HepG2 (cell line): ENCODE data around the gene TEF. TPM values are rescaled to one million over a fixed set of nuclear protein-coding genes. Genes with fewer than 3 reads are reported as not detected.

Source experiments
- CBFB ChIP-seq: sonication (generic); formaldehyde crosslinking; IDR thresholded peaks from 2 replicates; pipeline ENCODE4 v1.4.0; 2020; ENCODE audit warnings: missing genetic modification reagents
- GTF2F1 ChIP-seq: fragments of 150-350 bp; IDR thresholded peaks from 2 replicates; pipeline ENCODE4 v1.6.1; 2014; ENCODE audit warnings: low read length
- HDAC6 ChIP-seq: fragments of 200-600 bp; sonication (generic); IDR thresholded peaks from 2 replicates; pipeline ENCODE4 v1.7.0; 2017; ENCODE audit warnings: mild to moderate bottlenecking, antibody characterized with exemption, low read length, low read depth
- MAF1 ChIP-seq: sonication (generic); formaldehyde crosslinking; IDR thresholded peaks from 2 replicates; pipeline ENCODE4 v1.5.0; 2020; ENCODE audit warnings: missing genetic modification reagents, borderline replicate concordance
- MED1 ChIP-seq: sonication (generic); formaldehyde crosslinking; IDR thresholded peaks from 2 replicates; pipeline ENCODE4 v1.4.0; 2020; ENCODE audit warnings: missing genetic modification reagents
- MTA3 ChIP-seq: sonication (generic); formaldehyde crosslinking; IDR thresholded peaks from 2 replicates; pipeline ENCODE4 v1.4.0; 2020; ENCODE audit warnings: missing genetic modification reagents
- NFE2 ChIP-seq: sonication (generic); formaldehyde crosslinking; IDR thresholded peaks from 2 replicates; pipeline ENCODE4 v1.4.0; 2020; ENCODE audit warnings: missing genetic modification reagents
- SMARCE1 ChIP-seq: fragments of 450-650 bp; IDR thresholded peaks from 2 replicates; pipeline ENCODE4 v1.6.1; 2017; ENCODE audit warnings: borderline replicate concordance
- SRF ChIP-seq: IDR thresholded peaks from 2 replicates; pipeline ENCODE4 v1.6.1; 2011; ENCODE audit warnings: mild to moderate bottlenecking, low read depth, low read length, moderate library complexity
- ZFY ChIP-seq: sonication (generic); formaldehyde crosslinking; IDR thresholded peaks from 2 replicates; pipeline ENCODE4 v1.4.0; 2020; ENCODE audit warnings: missing genetic modification reagents
- ZNF264 ChIP-seq: sonication (generic); formaldehyde crosslinking; IDR thresholded peaks from 2 replicates; pipeline ENCODE4 v1.4.0; 2020; ENCODE audit warnings: missing genetic modification reagents
- ZNF431 ChIP-seq: sonication (generic); formaldehyde crosslinking; IDR thresholded peaks from 2 replicates; pipeline ENCODE4 v1.9.0; 2022; ENCODE audit warnings: missing genetic modification reagents, low read depth, mild to moderate bottlenecking, borderline replicate concordance
- ZNF605 ChIP-seq: sonication (generic); formaldehyde crosslinking; IDR thresholded peaks from 2 replicates; pipeline ENCODE4 v1.8.0; 2022; ENCODE audit warnings: mild to moderate bottlenecking, missing genetic modification reagents
- ZSCAN12 ChIP-seq: sonication (generic); formaldehyde crosslinking; IDR thresholded peaks from 2 replicates; pipeline ENCODE4 v1.9.0; 2021; ENCODE audit warnings: mild to moderate bottlenecking, missing genetic modification reagents
- polyA plus RNA-seq, 8 experiments: library from polyadenylated mRNA; depleted of rRNA in 3 of 8; stranded (reverse) in 7 of 8; unstranded in 1 of 8; fragments of >200 nt; fragmentation: Illumina TruSeq in 4 of 8; extraction: Trizol in 4 of 8; gene quantifications; 2 replicates each; pipeline versions ENCODE4 v1.2.1 to v1.2.3, GENCODE V29; 2011 to 2016; ENCODE audit warnings: low read depth in 4 of 8, missing spikeins in 1 of 8, mixed read lengths in 1 of 8; ENCODE audit not compliant: insufficient read depth in 1 of 8
- total RNA-seq, 5 experiments: library from RNA; depleted of rRNA; stranded (reverse); fragments of >200 nt; fragmentation: Illumina TruSeq; extraction: Trizol; gene quantifications; 2 replicates each; pipeline ENCODE4 v1.2.3, GENCODE V29; 2016; ENCODE audit warnings: low read depth in 1 of 5
- TF ChIP-seq, protein P1 (sequence below): sonication (generic); formaldehyde crosslinking; IDR thresholded peaks from one replicate; pipeline ENCODE4 v1.5.1; 2020; ENCODE audit warnings: mild to moderate bottlenecking, missing genetic modification reagents; ENCODE audit errors: not compliant biosample characterization
- TF ChIP-seq, protein P2 (sequence below): sonication (generic); formaldehyde crosslinking; IDR thresholded peaks from 2 replicates; pipeline ENCODE4 v1.4.0; 2020; ENCODE audit warnings: missing genetic modification reagents, borderline replicate concordance
- TF ChIP-seq, protein P3 (sequence below): sonication (generic); formaldehyde crosslinking; IDR thresholded peaks from 2 replicates; pipeline ENCODE4 v1.5.0; 2020; ENCODE audit warnings: missing genetic modification reagents
- TF ChIP-seq, protein P4 (sequence below): IDR thresholded peaks from 2 replicates; pipeline ENCODE4 v1.6.1; 2016; ENCODE audit warnings: missing compliant biosample characterization, missing genetic modification reagents, borderline replicate concordance

The TEF gene
- total and polyA plus RNA-seq, 2 of the 13 experiments (the other 11 are each of a cell fraction or from before 2014, with no cell fraction given) = 7.6 to 11.2 TPM

DNA sequence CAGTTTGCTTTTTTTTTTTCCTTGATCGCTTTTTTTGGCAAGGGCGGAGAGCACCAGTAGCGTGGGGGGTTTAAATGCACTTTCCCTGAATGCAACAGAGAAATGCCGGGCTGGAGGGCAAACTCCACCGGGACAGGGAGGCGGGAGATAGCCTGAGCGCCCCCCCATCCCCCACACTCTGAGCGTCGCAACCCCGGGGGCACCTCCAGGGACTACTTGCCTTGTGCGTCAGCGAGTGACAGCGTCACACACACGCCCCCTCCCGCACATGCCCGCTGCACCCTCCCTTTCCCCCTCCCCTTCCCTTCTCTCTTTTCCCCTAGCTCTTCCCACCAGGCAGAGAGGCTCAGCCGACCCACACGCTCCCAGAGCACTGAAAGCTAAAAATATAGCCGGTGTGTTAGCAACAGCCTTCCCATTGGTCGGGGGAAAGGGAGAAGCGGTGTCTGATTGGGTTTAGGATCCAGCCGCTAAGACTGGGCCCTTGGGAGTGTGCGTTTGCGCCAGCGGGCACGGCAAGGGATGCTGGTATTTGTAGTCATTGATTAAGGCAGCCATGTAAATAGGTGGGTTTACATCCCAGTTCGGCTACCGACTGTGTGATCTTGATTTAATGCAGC, 66.6 kb downstream of the TEF start (continued):
- TF ChIP-seq, protein P1, sequence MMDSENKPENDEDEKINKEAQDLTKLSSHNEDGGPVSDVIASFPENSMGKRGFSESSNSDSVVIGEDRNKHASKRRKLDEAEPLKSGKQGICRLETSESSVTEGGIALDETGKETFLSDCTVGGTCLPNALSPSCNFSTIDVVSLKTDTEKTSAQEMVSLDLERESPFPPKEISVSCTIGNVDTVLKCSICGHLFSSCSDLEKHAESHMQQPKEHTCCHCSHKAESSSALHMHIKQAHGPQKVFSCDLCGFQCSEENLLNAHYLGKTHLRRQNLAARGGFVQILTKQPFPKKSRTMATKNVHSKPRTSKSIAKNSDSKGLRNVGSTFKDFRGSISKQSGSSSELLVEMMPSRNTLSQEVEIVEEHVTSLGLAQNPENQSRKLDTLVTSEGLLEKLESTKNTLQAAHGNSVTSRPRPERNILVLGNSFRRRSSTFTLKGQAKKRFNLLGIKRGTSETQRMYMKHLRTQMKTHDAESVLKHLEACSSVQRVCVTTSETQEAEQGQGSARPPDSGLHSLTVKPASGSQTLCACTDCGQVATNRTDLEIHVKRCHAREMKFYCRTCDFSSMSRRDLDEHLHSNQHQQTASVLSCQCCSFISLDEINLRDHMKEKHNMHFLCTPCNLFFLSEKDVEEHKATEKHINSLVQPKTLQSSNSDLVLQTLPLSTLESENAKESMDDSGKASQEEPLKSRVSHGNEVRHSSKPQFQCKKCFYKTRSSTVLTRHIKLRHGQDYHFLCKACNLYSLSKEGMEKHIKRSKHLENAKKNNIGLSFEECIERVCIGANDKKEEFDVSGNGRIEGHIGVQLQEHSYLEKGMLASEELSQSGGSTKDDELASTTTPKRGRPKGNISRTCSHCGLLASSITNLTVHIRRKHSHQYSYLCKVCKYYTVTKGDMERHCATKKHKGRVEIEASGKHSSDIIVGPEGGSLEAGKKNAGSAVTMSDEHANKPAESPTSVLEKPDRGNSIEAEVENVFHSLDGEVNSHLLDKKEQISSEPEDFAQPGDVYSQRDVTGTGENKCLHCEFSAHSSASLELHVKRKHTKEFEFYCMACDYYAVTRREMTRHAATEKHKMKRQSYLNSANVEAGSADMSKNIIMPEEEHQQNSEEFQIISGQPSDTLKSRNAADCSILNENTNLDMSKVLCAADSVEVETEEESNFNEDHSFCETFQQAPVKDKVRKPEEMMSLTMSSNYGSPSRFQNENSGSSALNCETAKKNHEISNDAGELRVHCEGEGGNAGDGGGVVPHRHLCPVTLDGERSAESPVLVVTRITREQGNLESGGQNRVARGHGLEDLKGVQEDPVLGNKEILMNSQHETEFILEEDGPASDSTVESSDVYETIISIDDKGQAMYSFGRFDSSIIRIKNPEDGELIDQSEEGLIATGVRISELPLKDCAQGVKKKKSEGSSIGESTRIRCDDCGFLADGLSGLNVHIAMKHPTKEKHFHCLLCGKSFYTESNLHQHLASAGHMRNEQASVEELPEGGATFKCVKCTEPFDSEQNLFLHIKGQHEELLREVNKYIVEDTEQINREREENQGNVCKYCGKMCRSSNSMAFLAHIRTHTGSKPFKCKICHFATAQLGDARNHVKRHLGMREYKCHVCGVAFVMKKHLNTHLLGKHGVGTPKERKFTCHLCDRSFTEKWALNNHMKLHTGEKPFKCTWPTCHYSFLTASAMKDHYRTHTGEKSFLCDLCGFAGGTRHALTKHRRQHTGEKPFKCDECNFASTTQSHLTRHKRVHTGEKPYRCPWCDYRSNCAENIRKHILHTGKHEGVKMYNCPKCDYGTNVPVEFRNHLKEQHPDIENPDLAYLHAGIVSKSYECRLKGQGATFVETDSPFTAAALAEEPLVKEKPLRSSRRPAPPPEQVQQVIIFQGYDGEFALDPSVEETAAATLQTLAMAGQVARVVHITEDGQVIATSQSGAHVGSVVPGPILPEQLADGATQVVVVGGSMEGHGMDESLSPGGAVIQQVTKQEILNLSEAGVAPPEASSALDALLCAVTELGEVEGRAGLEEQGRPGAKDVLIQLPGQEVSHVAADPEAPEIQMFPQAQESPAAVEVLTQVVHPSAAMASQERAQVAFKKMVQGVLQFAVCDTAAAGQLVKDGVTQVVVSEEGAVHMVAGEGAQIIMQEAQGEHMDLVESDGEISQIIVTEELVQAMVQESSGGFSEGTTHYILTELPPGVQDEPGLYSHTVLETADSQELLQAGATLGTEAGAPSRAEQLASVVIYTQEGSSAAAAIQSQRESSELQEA = no peak
- TF ChIP-seq, protein P2, sequence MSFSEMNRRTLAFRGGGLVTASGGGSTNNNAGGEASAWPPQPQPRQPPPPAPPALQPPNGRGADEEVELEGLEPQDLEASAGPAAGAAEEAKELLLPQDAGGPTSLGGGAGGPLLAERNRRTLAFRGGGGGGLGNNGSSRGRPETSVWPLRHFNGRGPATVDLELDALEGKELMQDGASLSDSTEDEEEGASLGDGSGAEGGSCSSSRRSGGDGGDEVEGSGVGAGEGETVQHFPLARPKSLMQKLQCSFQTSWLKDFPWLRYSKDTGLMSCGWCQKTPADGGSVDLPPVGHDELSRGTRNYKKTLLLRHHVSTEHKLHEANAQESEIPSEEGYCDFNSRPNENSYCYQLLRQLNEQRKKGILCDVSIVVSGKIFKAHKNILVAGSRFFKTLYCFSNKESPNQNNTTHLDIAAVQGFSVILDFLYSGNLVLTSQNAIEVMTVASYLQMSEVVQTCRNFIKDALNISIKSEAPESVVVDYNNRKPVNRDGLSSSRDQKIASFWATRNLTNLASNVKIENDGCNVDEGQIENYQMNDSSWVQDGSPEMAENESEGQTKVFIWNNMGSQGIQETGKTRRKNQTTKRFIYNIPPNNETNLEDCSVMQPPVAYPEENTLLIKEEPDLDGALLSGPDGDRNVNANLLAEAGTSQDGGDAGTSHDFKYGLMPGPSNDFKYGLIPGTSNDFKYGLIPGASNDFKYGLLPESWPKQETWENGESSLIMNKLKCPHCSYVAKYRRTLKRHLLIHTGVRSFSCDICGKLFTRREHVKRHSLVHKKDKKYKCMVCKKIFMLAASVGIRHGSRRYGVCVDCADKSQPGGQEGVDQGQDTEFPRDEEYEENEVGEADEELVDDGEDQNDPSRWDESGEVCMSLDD (CRISPR knock-in tag) = no peak
- TF ChIP-seq, protein P3, sequence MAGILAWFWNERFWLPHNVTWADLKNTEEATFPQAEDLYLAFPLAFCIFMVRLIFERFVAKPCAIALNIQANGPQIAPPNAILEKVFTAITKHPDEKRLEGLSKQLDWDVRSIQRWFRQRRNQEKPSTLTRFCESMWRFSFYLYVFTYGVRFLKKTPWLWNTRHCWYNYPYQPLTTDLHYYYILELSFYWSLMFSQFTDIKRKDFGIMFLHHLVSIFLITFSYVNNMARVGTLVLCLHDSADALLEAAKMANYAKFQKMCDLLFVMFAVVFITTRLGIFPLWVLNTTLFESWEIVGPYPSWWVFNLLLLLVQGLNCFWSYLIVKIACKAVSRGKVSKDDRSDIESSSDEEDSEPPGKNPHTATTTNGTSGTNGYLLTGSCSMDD (CRISPR knock-in tag) = no peak
- TF ChIP-seq SRF (0 out of 2 replicates have a peak, but pooled peaks have one; percentile 12), ZNF431 (CRISPR knock-in tag) (peak; percentile 36; the same call in 1 of the 2 replicates), ZFY (CRISPR knock-in tag) (no peak), CBFB (CRISPR knock-in tag) (0 out of 2 replicates have a peak, but pooled peaks have one; percentile 71), MTA3 (CRISPR knock-in tag) (no peak), GTF2F1 (no peak), ZNF605 (peak; percentile 27; the same call in 1 of the 2 replicates), SMARCE1 (no peak), MED1 (CRISPR knock-in tag) (peak; percentile 75), HDAC6 (no peak), MAF1 (no peak), NFE2 (CRISPR knock-in tag) (no peak), ZSCAN12 (CRISPR knock-in tag) (no peak), ZNF264 (no peak)
- TF ChIP-seq, protein P4, sequence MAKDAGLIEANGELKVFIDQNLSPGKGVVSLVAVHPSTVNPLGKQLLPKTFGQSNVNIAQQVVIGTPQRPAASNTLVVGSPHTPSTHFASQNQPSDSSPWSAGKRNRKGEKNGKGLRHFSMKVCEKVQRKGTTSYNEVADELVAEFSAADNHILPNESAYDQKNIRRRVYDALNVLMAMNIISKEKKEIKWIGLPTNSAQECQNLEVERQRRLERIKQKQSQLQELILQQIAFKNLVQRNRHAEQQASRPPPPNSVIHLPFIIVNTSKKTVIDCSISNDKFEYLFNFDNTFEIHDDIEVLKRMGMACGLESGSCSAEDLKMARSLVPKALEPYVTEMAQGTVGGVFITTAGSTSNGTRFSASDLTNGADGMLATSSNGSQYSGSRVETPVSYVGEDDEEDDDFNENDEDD = peak; percentile 71
